Astrocyte of the hippocampus (primary cell): Measurements from ENCODE around the gene MND1.
A peak's percentile ranks its signal among the peaks of the same experiment; 100 is the strongest.

Experiments
- DNase-seq: peaks from one replicate; pipeline ENCODE4 v3.0.0; 2011; ENCODE audit warnings: low read depth, low spot score

The MND1 gene, protein sequence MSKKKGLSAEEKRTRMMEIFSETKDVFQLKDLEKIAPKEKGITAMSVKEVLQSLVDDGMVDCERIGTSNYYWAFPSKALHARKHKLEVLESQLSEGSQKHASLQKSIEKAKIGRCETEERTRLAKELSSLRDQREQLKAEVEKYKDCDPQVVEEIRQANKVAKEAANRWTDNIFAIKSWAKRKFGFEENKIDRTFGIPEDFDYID

DNA sequence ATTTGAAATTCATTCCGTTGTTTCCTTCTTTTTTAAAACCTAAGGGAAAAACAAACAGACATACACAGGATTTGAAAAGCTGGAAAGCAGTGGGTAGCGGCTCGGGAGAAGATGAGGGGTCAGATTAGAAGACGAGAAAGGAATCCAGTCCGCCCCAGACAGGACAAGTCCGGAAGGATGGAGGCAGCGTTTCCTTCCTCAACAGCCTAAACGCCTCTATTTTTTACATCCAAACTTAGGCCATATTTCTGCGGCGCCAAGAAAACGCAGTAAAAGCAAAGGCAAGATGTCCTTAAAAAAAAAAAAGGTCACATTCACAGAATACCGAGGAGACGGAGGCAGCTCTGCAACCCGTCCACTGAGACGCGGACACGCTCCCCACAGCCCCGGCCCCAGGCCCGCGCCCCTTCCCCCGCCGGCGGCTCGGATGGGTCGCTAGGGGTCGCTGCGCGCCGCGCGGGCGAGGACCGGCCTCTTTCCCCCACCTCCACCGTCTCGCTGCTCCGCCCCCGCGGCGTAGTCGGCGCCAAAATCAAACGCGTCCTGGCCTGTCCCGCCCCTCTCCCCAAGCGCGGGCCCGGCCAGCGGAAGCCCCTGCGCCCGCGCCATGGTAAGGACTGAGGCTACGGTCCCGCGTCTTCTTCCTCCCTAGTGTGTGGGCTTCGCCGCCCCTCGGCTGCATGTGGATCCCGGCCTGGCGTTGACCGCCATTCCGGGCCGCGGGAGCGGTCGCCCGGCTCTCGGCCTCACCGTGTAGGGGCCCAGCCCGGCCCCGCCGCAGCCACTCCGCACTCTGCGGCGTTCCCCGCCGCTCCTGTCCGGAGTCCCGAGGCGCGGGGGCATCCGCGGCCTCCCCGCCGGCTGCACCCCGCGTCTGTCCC is at the start of gene MND1:
Gene MND1, plus strand, starts transcription at position 558 of the 881 bp plus-strand sequence. Its CDS starts 50 bp downstream, at position 608.
- DNase-seq, result peak; percentile 94

DNA sequence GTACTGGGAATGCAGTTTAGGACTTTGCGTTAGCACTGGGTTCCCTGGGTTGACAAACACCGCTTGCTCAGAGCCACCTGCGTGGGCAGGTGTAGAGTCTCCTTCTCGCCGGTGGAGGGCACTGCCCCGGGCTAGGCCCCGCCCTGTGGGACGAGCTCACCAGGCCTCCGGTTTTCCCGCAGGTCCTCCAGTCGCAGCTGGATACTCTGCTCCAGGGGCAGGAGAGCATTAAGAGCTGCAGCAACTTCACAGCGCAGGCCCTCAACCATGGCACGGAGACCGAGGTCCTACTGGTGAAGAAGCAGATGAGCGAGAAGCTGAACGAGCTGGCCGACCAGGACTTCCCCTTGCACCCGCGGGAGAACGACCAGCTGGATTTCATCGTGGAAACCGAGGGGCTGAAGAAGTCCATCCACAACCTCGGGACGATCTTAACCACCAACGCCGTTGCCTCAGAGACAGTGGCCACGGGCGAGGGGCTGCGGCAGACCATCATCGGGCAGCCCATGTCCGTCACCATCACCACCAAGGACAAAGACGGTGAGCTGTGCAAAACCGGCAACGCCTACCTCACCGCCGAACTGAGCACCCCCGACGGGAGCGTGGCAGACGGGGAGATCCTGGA is 49.2 kb upstream of the MND1 start:
- DNase-seq, result no peak

DNA sequence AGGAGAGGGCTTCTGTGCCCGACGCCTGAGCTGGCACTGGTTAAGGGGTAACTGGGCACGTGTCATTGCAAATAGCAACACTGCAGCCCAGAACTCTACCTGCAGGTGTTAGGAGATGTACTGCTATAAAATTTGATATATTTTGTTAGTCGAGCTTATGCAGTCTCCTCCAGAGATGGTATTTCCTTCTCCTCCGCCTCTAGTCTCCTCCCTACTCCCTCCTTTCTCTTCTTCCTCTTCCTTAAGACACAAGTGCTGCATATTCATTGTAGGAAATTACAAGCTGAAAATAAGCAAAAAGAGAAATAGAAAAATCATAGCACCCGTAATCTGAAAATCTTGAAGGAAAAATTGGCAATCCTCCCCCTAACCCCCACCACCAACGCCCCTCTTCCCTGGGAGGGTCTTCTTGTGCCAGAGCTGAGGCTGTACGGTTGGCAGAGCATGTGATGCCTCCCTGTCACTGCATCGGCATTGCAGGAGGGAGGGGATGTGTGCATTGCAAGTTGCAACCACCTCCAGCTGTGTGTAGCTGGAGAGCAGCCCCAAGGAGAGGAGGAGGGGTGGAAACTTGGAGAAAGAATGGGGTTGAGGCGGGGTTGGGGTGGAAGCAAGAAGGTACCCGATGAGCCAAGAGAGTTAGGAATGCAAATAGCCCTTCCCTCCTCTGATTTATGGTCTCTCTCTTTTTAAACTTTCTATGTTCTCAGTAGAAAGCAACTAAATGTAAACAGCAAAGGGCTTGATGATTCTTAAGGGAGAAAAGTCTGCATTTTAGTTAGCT is 48.3 kb upstream of the MND1 start:
- DNase-seq, result peak; percentile 33

DNA sequence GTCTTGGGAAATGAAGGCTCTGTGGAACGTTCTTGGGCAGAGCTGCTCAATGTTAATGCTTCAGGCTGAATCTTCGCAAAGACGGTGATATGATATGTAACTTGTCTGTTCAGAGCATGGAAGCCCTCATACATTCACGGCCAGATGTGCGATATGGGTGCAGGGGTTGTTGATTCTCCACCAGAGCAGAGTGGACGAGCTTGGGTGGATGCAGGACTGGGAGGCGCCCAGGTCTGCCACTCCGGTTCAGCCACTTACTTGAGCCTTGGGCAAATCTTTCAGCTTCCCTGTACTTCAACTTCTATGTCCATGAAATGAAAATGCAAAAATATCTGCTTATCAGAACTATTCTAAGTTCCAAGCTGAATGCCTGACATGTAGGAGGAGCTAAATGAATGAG is 47.4 kb upstream of the MND1 start:
- DNase-seq, result no peak

DNA sequence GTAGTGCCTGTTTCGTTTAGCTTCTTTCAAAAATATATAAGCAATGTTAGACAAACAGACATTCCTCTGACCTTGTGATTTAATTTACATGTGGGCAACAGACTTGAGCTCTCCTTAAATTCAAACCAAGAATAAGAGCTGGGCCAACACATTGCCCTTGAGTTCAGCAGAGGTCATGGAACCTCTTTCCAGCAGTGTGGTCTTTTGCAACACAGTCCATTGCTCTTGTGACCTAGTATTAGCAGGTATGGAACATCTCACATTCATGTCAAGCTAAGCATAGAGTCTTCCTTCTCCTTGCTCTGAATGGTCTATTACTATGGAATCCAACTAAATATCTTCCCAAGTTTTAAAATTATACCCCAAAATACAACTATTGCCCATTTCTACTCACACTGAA is 33.7 kb upstream of the MND1 start:
- no peak for DNase-seq

DNA sequence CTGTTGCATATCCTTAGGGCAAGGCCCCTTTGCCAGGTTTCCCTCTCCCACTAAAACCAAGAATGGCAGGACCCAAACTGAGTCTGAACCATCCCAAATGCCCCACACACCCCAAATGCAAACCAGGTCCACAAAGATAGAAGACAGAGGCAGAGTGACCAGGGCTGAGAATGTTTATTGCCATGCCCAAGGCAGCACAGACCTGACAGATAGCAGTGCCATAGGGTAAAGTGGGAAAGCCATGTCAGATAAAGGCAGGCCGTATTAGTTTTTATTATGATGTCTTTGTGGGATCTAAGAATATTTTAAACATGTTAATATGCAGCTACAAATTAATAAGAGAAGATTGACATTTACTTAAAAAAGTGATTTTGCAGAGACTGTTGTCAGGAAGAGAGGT is 29.6 kb upstream of the MND1 start:
- DNase-seq, result no peak

DNA sequence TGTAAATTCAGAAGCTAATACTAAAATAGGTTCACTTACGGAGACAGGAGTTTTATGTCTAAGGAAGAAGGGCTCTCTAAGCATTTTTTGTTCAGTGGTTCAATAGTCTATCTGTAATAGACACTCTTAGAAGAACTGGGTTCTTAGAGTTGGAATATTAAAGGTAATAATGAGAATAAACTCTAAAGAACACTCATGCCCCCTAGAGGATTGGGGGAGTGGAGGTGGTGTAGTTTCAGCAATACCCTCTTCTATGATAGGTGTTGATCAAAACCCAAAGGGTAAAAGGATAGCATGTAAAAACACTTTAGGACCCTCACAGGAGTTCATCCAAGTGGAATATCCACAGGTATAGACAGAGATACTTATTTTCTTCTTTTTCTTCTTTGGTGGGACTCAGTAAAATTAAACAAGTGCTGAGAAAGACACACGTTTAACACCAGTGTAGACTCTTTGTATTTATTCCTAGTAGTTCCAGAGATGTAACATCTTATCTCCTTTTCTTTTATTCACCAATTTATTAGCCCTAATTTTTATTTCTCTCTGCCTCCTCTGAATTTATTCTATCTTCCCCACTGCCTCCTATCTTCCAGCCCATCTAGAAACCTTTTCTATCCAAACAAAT is 25.7 kb upstream of the MND1 start:
- DNase-seq, result peak; percentile 66

DNA sequence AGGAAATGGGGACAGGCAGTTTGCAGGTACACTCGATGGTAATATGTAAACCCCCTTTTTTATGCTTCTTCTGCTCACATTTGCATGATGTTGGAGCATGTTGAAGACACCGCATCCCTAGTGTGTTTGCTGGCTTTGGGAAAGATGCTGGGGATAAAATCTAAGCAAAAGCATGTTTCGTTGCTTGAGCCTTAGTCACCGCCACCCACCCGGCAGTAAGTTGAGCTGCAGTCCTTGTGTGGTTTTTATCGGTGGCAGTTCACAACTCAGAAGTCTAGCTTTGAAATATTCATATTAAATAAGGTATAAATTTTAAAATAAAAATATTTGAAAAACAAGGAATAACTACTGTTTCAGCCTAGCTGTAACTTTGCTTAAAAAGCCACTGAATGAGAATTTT is 21.7 kb upstream of the MND1 start:
- DNase-seq, result peak; percentile 60

DNA sequence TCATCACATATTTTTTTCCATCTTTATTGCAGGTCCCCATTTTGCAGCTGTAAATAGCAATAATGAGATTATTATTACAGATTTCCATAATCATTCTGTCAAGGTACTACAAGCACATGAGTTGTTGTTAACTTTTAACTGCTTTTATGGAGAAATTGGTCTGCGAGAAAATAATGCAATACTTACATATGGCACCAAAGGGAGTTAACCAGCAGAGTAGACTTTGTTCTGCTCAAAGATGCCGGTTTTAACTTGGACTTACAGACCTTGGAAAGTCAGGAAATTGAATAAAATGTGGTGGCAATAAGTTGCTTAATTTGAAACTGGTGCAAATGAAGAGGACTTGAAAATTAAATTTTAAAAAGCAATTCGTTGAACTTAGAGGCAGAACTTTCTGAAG is 20.4 kb upstream of the MND1 start:
- DNase-seq, result no peak

DNA sequence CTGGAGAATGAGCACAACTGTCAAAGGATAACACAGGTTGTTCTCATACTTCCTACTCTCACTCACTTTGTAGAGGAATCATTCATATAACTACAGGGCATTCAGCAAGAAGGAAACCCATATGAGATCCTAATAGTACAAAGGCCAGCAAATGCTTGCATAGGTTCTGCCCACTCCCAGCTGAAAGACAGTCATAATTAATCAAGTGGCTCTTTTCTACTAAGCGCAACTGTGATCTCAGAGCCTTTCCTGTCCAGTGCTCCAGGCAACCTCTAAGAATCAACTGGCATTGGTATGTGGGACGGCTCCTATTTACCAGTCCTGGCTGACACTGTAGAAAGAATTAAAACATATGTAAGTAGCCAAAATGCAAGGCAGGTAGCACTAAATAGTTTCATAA is 18.9 kb upstream of the MND1 start:
- no peak for DNase-seq

DNA sequence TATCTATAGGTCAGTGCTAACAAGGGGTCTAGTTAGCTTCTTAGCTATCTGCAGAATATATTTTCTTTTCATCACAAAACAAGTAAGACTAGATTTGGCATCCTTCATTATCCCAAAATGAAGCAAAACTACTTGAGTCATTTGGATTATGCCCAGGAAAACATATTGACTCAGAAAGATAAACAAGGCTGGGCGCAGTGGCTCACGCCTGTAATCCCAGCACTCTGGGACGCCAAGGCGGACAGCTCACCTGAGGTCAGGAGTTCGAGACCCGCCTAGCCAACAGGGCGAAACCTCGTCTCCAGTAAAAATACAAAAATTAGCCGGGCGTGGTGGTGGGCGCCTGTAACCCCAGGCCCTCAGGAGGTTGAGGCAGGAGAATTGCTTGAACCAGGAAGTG is 18.0 kb upstream of the MND1 start:
- DNase-seq, result peak; percentile 58

DNA sequence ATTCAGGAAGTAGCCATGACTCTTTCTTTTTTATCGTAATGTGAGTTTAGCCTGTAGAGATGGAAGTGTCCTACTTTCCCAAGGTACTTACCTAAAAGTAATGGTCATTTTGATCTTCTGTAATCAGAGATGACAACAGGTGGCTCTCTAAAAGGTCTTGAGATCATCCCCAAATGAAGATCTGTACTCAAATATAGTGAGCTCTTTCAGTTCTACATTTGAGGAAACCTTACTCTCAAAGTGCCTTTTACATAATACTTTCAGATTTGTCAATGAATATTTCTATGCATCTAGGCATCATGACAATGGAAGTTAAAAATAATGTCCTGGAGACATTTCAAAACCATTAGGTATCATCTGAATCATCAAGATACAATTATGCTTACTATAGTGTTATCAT is 17.2 kb upstream of the MND1 start:
- DNase-seq, result no peak

DNA sequence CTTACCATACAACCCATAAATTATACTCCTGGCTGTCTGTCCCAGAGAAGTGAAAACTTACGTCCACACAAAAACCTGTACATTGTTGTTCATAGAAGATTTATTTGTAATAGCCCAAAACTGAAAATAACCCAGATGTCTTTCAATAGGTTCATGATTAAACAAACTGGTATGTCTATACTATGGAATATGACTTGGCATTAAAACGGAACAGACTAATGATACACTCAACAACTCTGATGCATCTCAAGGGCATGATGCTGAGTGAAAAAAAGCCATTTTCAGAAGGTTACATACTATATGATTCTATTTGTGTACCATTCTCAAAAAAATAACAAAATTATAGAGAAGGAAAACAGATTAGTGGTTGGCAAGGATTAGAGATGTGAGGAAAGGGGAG is 11.6 kb upstream of the MND1 start:
- DNase-seq, result no peak

DNA sequence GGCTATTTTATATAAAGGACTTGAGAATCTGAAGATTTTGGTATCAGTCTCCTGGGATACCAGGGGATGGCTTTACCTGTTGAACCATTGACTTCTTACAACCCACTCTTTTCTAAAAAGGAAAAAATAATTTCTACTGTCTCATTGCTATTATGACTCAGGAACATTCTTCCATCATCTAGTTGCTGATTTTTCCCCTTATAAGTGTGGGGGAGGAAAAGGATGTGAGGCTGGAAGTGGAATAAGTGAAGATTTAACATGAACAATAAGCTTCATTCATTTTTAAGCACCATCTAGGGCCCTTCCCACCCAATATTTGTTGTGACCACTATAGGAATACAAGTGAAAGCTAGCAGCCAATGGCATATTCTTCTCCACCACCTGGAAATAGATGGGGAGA is 10.6 kb upstream of the MND1 start:
- no peak for DNase-seq

DNA sequence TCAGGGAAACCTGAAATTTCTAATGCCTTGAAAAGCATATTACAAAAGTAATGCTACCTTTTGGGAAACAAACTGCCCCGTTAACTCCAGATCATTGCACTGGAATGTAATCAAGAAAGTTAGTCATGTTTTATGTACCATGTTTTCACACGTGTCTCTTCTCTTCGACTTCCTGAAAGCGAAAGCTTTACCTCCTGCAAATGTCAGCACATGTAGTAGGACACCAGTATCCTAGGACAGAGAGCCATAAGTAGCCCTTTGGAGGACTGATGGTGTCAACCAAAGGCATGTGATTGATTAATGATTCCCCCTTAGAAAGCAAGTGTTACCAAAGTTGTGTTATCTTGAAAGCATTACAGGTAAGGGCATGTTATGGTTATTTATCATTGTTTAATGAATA is 8.8 kb upstream of the MND1 start:
- DNase-seq, result no peak

DNA sequence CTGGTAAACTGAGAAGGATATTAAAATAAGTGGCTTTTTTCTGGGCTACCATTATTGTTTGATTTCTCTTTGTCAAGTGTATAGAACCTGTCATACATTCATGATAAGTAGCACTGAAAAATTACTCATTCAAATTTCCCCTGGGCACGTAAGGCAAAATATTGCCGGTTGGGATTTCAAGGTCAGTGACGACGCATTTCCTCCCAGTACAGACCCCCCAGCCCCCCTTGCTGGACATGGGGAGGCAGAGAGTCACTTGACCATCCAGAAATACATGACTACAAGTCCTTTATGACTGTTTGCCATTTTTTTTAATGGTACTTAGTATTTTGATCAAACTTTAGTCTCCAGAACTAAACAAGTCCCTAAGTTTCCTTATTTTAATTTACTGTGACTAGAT is 6.8 kb upstream of the MND1 start:
- no peak for DNase-seq

DNA sequence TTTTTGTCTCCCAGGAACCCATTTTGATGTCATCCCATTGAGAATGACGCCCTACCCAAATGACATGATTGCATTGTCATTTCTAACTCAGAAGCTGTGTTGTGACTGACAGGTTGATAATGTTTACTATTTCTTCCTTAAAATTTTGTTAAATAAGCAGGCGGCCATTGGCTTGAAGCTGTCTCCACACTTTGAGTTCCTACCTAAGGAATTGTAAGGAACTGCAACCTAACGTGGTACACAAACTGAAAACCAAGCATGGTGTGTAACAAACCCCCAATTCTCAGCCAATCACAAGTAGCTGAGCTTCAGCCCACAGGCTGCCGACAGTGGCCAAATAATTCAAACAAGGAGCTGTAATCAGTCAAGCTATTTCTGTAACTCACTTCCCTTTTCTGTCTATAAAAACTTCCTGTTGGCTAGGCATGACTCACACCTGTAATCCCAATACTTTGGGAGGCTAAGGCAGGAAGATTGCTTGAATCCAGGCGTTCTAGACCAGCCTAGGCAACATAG is 2.9 kb upstream of the MND1 start:
- peak; percentile 40 for DNase-seq

DNA sequence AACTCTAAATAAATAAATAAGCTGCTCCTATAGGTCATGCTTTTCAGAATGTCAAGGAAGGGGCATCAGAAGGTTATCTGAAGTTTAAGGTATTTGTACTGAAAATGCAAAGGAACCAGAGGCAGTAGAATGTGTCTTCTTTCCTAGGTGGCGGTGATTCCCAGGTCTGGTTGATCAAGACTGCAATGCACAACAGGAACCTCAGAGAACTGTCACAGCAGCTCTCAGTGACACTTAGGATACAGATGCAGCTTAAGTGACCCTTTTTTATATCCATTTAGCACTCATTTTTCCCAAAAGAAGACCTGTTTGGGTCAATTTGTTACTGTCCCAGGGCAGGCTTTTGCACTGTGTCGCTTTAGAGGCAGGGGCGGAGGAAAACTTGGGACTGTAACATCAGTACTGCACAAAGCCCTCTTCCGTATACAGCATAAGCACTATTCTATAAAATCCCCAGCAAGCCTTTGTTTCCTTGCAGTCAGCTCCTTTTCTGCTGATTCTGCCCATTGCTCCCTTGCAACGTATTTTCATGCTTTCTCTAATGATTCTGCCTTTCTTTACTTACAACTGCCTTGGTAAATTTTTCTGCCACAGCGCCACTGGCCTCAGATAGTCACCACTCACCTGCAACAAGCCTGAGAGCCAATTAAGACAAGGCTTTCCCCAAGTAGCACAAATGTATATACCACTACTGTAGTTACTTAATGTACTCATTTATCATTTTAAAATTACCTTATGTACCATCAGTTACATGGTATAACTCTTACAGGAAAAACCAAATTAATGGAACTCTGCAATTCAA is 1.5 kb upstream of the MND1 start:
- DNase-seq, result no peak

DNA sequence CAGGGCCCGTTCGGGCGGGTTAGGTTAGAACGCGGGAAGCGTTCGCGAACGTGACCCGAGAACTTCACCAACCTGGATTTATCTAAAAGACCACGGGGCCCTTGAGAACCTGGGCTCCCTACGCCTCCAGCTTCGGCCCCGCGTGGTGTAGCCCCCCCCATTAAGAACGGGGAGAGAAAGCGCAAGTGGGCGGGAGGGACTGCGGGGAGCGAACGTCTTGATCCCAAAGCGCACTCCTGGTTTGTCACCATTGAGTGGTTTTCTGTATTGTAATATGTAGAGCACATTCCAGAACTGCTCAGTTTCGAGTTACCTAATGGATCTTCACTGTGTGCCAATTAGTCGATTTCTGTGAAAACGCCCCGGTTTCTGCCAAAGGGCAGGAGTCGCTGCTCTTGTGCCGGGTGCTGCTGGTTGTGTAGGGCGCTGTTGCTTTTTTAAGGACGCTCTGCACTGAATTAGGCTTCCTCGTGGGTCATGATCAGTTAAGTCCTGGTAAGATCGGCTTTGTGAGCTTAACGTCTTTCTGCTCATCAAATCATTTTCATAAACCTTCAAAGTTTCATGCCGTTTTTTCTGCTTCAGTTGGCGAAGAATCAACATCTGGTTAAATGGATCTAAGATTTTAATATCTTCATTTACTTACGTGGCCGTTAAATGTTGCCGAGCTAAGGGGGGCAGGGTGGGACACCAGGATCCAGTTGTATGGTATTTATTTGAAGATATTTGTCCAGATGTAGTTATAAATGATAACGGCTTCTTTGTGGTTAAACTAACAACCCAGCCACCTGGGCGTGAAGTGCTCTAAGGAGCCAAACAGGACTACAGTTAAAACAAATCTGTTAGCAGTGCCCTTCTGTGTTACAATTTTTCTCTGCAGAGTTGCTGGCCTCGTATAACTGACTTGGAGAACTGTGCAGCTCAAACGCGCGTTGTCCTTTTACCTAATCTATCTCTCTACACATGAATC is 809 bp downstream of the MND1 start:
- peak; percentile 71 for DNase-seq
